GM12878 (cell line): ENCODE results near the gene AGPAT2. TPM values are rescaled to one million over a fixed set of nuclear protein-coding genes. Genes with fewer than 3 reads are reported as not detected.

Experiments
- CHD4 ChIP-seq: fragments of 200-600 bp; sonication (generic); IDR thresholded peaks from 2 replicates; pipeline ENCODE4 v1.6.1; 2016; ENCODE audit warnings: mild to moderate bottlenecking
- ELK1 ChIP-seq: IDR thresholded peaks from 2 replicates; pipeline ENCODE4 v1.6.1; 2012; ENCODE audit warnings: low read depth, low read length, improper control_type of control experiment
- GATAD2B ChIP-seq: fragments of 450-650 bp; conservative IDR thresholded peaks from 2 replicates; pipeline ENCODE4 v1.6.1; 2017; ENCODE audit warnings: low read depth, mild to moderate bottlenecking, moderate library complexity
- MLLT1 ChIP-seq: fragments of 450-650 bp; IDR thresholded peaks from 2 replicates; pipeline ENCODE4 v1.6.1; 2016; ENCODE audit warnings: mild to moderate bottlenecking
- MYB ChIP-seq: fragments of 150-350 bp; IDR thresholded peaks from 2 replicates; pipeline ENCODE4 v1.6.1; 2014; ENCODE audit warnings: mild to moderate bottlenecking, low read depth, low read length, borderline replicate concordance
- POLR2AphosphoS5 ChIP-seq: IDR thresholded peaks from 2 replicates; pipeline ENCODE4 v1.6.1; 2011; ENCODE audit warnings: mild to moderate bottlenecking, low read length, inconsistent platforms
- RELB ChIP-seq: fragments of 450-650 bp; IDR thresholded peaks from 2 replicates; pipeline ENCODE4 v1.6.1; 2017; ENCODE audit warnings: low read depth, mild to moderate bottlenecking, moderate library complexity
- REST ChIP-seq: IDR thresholded peaks from 2 replicates; pipeline ENCODE4 v1.6.1; 2012; ENCODE audit warnings: mild to moderate bottlenecking, low read depth, low read length
- RUNX3 ChIP-seq: IDR thresholded peaks from 2 replicates; pipeline ENCODE4 v1.6.1; 2012; ENCODE audit warnings: low read length, inconsistent platforms
- SRF ChIP-seq, 2 experiments: IDR thresholded peaks; 2 replicates each; pipeline ENCODE4 v1.6.1; 2011; ENCODE audit warnings: low read depth in 2 of 2, low read length in 2 of 2, mild to moderate bottlenecking in 1 of 2, moderate library complexity in 1 of 2
- TCF3 ChIP-seq: IDR thresholded peaks from 2 replicates; pipeline ENCODE4 v1.6.1; 2012; ENCODE audit warnings: low read depth, mild to moderate bottlenecking, low read length, borderline replicate concordance; ENCODE audit not compliant: insufficient read depth
- ZNF217 ChIP-seq: fragments of 450-650 bp; IDR thresholded peaks from 2 replicates; pipeline ENCODE4 v1.6.1; 2017; ENCODE audit warnings: antibody characterized with exemption, mild to moderate bottlenecking
- polyA plus RNA-seq, 11 experiments: library from polyadenylated mRNA; depleted of rRNA in 4 of 11; unstranded in 6 of 11; stranded (reverse) in 5 of 11; fragments of >200 nt; fragmentation: Nextera tagmentation in 4 of 11; fragmentation: Illumina TruSeq in 1 of 11; extraction: Ambion mirVana in 4 of 11; extraction: Trizol in 1 of 11; gene quantifications; 1 replicate in 1 of 11; 2 replicates in 10 of 11; pipeline versions ENCODE4 v1.2.1 to v1.2.3, GENCODE V29; 2011 to 2016; ENCODE audit warnings: inconsistent platforms in 2 of 11, missing spikeins in 2 of 11, low read depth in 1 of 11
- total RNA-seq, 4 experiments: library from RNA; depleted of rRNA in 3 of 4; stranded (reverse); fragments of >200 nt in 3 of 4; fragmentation: Illumina TruSeq in 1 of 4; extraction: Trizol in 1 of 4; gene quantifications; 2 replicates each; pipeline versions ENCODE4 v1.2.1 to v1.2.3, GENCODE V29; 2013 to 2021
- TF ChIP-seq, protein P1 (sequence below), 3 experiments: IDR thresholded peaks in 2 of 3; conservative IDR thresholded peaks in 1 of 3; 2 replicates each; pipeline ENCODE4 v1.5.1; 2011; ENCODE audit warnings: low read depth in 3 of 3, low read length in 3 of 3, mild to moderate bottlenecking in 3 of 3, control low read depth in 2 of 3, moderate library complexity in 2 of 3, inconsistent platforms in 1 of 3, mixed read lengths in 1 of 3; ENCODE audit not compliant: control insufficient read depth in 2 of 3, insufficient read depth in 1 of 3; ENCODE audit errors: extremely low read depth in 1 of 3
- TF ChIP-seq, protein P2 (sequence below): fragments of 150-350 bp; IDR thresholded peaks from 2 replicates; pipeline ENCODE4 v1.6.1; 2016; ENCODE audit warnings: low read depth, low read length

AGPAT2 gene
- total and polyA plus RNA-seq, 10 of the 15 experiments (the other 5 are each of a cell fraction or from before 2014, with no cell fraction given): 0.10 to 28.5 (median 18.2) TPM

DNA sequence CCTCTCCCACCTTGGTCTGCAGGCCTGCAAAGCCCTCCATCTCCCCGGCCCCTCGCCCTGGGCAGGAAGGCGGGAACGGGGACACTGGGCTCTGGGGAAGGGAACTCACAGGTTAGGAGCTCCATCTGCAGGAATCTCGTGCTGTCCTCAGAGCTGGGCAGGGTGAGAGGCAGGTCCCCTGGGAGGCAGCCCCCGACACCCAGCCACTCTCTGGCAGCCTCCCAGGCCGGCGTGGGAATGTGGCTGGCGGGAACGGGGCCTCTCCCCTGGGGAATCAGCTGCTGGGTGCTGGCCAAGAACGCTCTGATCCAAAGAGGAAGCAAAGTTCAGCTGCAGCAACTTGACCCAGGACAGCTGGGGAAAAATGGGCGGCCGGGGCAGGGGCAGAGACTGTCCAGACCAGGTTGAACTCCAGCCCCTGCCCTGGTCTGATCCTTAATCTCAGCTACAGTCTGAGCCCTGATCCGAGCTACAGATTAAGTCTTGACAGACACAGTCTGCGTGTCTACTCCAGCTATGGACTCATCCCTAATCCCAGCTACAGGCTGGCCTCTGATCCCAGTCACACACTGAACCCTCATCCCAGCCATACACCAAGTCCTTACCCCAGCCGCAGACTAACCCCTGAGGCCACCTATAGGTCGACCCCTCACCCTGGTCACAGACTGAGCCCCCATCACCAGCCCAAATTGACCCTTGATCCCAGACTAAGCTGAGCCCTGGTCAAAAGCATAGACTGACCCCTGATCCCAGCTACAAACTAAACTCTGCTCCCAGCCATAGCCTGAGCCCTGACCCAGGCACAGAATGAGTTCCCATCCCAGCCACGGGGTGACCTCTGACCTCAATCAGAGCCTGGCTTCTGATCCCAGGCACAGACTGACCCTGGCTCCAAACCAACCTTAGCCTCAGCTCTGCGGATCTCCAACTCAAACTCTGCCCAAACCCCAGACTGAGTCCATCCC is 61.9 kb downstream of the AGPAT2 start (continued):
- TF ChIP-seq REST (no peak), MLLT1 (no peak), POLR2AphosphoS5 (no peak), MYB (no peak), TCF3 (no peak), CHD4 (no peak), ZNF217 (no peak), SRF (IDR thresholded peaks at IDR 0.05; ENCODE audit: low read depth in 2 of 2, low read length in 2 of 2) (no peak), RUNX3 (no peak), RELB (no peak), ELK1 (no peak), GATAD2B (peak; percentile 96)
- TF ChIP-seq, protein P1, sequence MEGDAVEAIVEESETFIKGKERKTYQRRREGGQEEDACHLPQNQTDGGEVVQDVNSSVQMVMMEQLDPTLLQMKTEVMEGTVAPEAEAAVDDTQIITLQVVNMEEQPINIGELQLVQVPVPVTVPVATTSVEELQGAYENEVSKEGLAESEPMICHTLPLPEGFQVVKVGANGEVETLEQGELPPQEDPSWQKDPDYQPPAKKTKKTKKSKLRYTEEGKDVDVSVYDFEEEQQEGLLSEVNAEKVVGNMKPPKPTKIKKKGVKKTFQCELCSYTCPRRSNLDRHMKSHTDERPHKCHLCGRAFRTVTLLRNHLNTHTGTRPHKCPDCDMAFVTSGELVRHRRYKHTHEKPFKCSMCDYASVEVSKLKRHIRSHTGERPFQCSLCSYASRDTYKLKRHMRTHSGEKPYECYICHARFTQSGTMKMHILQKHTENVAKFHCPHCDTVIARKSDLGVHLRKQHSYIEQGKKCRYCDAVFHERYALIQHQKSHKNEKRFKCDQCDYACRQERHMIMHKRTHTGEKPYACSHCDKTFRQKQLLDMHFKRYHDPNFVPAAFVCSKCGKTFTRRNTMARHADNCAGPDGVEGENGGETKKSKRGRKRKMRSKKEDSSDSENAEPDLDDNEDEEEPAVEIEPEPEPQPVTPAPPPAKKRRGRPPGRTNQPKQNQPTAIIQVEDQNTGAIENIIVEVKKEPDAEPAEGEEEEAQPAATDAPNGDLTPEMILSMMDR (IDR thresholded peaks at IDR 0.05 in 2 of 3, conservative IDR thresholded peaks at IDR 0.05 in 1 of 3; ENCODE audit: control insufficient read depth in 2 of 3, extremely low read depth in 1 of 3, insufficient read depth in 1 of 3, low read depth in 3 of 3, low read length in 3 of 3): peak; percentile 7 to 52 (median 31); a peak in 2 of 6 replicates
- TF ChIP-seq, protein P2, sequence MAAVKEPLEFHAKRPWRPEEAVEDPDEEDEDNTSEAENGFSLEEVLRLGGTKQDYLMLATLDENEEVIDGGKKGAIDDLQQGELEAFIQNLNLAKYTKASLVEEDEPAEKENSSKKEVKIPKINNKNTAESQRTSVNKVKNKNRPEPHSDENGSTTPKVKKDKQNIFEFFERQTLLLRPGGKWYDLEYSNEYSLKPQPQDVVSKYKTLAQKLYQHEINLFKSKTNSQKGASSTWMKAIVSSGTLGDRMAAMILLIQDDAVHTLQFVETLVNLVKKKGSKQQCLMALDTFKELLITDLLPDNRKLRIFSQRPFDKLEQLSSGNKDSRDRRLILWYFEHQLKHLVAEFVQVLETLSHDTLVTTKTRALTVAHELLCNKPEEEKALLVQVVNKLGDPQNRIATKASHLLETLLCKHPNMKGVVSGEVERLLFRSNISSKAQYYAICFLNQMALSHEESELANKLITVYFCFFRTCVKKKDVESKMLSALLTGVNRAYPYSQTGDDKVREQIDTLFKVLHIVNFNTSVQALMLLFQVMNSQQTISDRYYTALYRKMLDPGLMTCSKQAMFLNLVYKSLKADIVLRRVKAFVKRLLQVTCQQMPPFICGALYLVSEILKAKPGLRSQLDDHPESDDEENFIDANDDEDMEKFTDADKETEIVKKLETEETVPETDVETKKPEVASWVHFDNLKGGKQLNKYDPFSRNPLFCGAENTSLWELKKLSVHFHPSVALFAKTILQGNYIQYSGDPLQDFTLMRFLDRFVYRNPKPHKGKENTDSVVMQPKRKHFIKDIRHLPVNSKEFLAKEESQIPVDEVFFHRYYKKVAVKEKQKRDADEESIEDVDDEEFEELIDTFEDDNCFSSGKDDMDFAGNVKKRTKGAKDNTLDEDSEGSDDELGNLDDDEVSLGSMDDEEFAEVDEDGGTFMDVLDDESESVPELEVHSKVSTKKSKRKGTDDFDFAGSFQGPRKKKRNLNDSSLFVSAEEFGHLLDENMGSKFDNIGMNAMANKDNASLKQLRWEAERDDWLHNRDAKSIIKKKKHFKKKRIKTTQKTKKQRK: no peak
